MM.1S (cell line): ENCODE measurements around the gene AP2A2.
A peak's percentile ranks its signal among the peaks of the same experiment; 100 is the strongest.

Experiments
- DNase-seq: peaks from one replicate; pipeline ENCODE4 v3.0.0-alpha.2; 2015
- H2AFZ ChIP-seq: fragments of 300-600 bp; sonication (generic); 2 replicates; pipeline ENCODE4 v1.6.0; 2016; ENCODE audit warnings: antibody characterized with exemption, low read length
- H3F3A ChIP-seq: fragments of 300-600 bp; sonication (generic); 2 replicates; pipeline ENCODE4 v1.6.1; 2016; ENCODE audit warnings: mild to moderate bottlenecking, antibody characterized with exemption, low read length, moderate library complexity, mixed read lengths; ENCODE audit not compliant: insufficient read depth
- H3K27ac ChIP-seq: fragments of 300-600 bp; sonication (generic); 2 replicates; pipeline ENCODE4 v1.5.1; 2016; ENCODE audit warnings: mild to moderate bottlenecking, low read length
- H3K27me3 ChIP-seq: fragments of 300-600 bp; sonication (generic); replicated peaks from 2 replicates; pipeline ENCODE4 v1.6.0; 2016; ENCODE audit warnings: low read length; ENCODE audit not compliant: insufficient read depth
- H3K36me3 ChIP-seq: fragments of 300-600 bp; sonication (generic); replicated peaks from 2 replicates; pipeline ENCODE4 v1.6.1; 2016; ENCODE audit warnings: mild to moderate bottlenecking, low read length, mixed read lengths; ENCODE audit not compliant: insufficient read depth
- H3K4me1 ChIP-seq: fragments of 300-600 bp; sonication (generic); 2 replicates; pipeline ENCODE4 v1.6.1; 2016; ENCODE audit warnings: low read length, mixed read lengths
- H3K4me2 ChIP-seq: fragments of 300-600 bp; sonication (generic); 2 replicates; pipeline ENCODE4 v1.6.0; 2016; ENCODE audit warnings: low read depth, low read length
- H3K4me3 ChIP-seq: fragments of 300-600 bp; sonication (generic); 2 replicates; pipeline ENCODE4 v1.5.1; 2016; ENCODE audit warnings: low read length, mixed read lengths
- H3K79me2 ChIP-seq: fragments of 300-600 bp; sonication (generic); 2 replicates; pipeline ENCODE4 v1.6.1; 2016; ENCODE audit warnings: mixed run types, low read length, mixed read lengths
- H3K9ac ChIP-seq: fragments of 300-600 bp; sonication (generic); 2 replicates; pipeline ENCODE4 v1.6.1; 2016; ENCODE audit warnings: low read length, mixed read lengths
- H3K9me2 ChIP-seq: fragments of 300-600 bp; sonication (generic); replicated peaks from 2 replicates; pipeline ENCODE4 v1.6.1; 2016; ENCODE audit warnings: mild to moderate bottlenecking, low read length, mixed read lengths; ENCODE audit not compliant: insufficient read depth
- H3K9me3 ChIP-seq: fragments of 300-600 bp; sonication (generic); replicated peaks from 2 replicates; pipeline ENCODE4 v1.6.1; 2016; ENCODE audit warnings: mild to moderate bottlenecking, low read length, mixed read lengths; ENCODE audit not compliant: insufficient read depth
- H4K20me1 ChIP-seq: fragments of 300-600 bp; sonication (generic); 2 replicates; pipeline ENCODE4 v1.6.1; 2016; ENCODE audit warnings: mild to moderate bottlenecking, low read length, moderate library complexity, mixed read lengths; ENCODE audit not compliant: insufficient read depth
- EZH2 ChIP-seq: fragments of 300-600 bp; sonication (generic); optimal IDR thresholded peaks from 2 replicates; pipeline ENCODE3; 2017; ENCODE audit warnings: low read depth, mild to moderate bottlenecking, antibody characterized with exemption, low read length, mixed read lengths
- EZH2phosphoT487 ChIP-seq: fragments of 300-600 bp; sonication (generic); IDR thresholded peaks from 2 replicates; pipeline ENCODE4 v1.6.1; 2018; ENCODE audit warnings: antibody characterized with exemption, low read length
- TF ChIP-seq, protein P1 (sequence below): fragments of 300-600 bp; sonication (generic); IDR thresholded peaks from 2 replicates; pipeline ENCODE4 v1.5.1; 2016; ENCODE audit warnings: antibody characterized with exemption, low read length, mixed read lengths

The AP2A2 gene

DNA sequence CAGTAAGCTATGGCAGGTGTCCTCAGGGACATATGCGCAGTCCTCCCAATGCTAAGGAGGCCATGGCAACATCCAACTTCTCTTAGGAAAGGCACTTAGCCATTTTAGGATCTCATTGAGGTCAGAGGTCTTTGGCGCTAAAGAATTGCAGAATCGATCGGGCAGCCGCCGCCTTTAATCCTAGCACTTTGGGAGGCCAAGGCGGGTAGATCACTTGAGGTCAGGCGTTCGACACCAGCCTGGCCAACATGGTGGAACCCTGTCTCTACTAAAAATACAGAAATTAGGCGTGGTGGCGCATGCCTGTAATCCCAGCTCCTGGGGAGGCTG is 13.8 kb upstream of the AP2A2 start:
- H3K27ac ChIP-seq, result no peak overlapping the region
- no peaks in the 10 kb centered on the region for H3K36me3 ChIP-seq
- peaks cover 23% of the 10 kb centered on the region for H3K79me2 ChIP-seq
- no peak overlapping the region for H3K9ac ChIP-seq
- H3K9me3 ChIP-seq, result no peaks in the 10 kb centered on the region
- DNase-seq, result no peak
- TF ChIP-seq, protein P1, sequence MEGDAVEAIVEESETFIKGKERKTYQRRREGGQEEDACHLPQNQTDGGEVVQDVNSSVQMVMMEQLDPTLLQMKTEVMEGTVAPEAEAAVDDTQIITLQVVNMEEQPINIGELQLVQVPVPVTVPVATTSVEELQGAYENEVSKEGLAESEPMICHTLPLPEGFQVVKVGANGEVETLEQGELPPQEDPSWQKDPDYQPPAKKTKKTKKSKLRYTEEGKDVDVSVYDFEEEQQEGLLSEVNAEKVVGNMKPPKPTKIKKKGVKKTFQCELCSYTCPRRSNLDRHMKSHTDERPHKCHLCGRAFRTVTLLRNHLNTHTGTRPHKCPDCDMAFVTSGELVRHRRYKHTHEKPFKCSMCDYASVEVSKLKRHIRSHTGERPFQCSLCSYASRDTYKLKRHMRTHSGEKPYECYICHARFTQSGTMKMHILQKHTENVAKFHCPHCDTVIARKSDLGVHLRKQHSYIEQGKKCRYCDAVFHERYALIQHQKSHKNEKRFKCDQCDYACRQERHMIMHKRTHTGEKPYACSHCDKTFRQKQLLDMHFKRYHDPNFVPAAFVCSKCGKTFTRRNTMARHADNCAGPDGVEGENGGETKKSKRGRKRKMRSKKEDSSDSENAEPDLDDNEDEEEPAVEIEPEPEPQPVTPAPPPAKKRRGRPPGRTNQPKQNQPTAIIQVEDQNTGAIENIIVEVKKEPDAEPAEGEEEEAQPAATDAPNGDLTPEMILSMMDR, result no peak
- TF ChIP-seq EZH2 (no peak), EZH2phosphoT487 (no peak)
- peaks cover 31% of the 10 kb centered on the region for H3K4me1 ChIP-seq
- peak overlapping the region; percentile 94; the same call in 1 of the 2 replicates for H3K4me2 ChIP-seq
- H3K9me2 ChIP-seq, result no peaks in the 10 kb centered on the region
- peaks cover 25% of the 10 kb centered on the region for H3F3A ChIP-seq
- H4K20me1 ChIP-seq, result no peaks in the 10 kb centered on the region
- H2AFZ ChIP-seq, result peak overlapping the region; percentile 80
- H3K4me3 ChIP-seq, result 0 out of 2 replicates have a peak overlapping the region, but pooled peaks have one; percentile 80
- H3K27me3 ChIP-seq, result no peaks in the 10 kb centered on the region; the same call in 1 of the 2 replicates

- Histone ChIP-seq H3K27ac (no peak overlapping the region), H2AFZ (no peak overlapping the region), H4K20me1 (no peaks in the 10 kb centered on the region), H3K4me3 (no peak overlapping the region), H3K9me3 (no peaks in the 10 kb centered on the region), H3K4me2 (no peak overlapping the region), H3K9me2 (no peaks in the 10 kb centered on the region), H3K36me3 (no peaks in the 10 kb centered on the region), H3K4me1 (peaks cover 27% of the 10 kb centered on the region), H3F3A (peaks cover 25% of the 10 kb centered on the region), H3K9ac (no peak overlapping the region), H3K27me3 (no peaks in the 10 kb centered on the region; the same call in 1 of the 2 replicates), H3K79me2 (peaks cover 23% of the 10 kb centered on the region)
- TF ChIP-seq EZH2 (no peak), EZH2phosphoT487 (no peak)
- TF ChIP-seq, protein P1, result no peak
- no peak for DNase-seq
Observed at GRCh38 chr11:912266-912665, 13.4 kb upstream of the AP2A2 start.

- H3F3A ChIP-seq, result peaks cover 17% of the 10 kb centered on the region
- H3K4me3 ChIP-seq, result no peak overlapping the region
- peaks cover 23% of the 10 kb centered on the region for H3K79me2 ChIP-seq
- no peaks in the 10 kb centered on the region for H3K36me3 ChIP-seq
- no peak overlapping the region for H3K27ac ChIP-seq
- no peak for DNase-seq
- no peaks in the 10 kb centered on the region for H3K9me2 ChIP-seq
- TF ChIP-seq, protein P1, result no peak
- TF ChIP-seq EZH2phosphoT487 (no peak), EZH2 (no peak)
- H3K4me2 ChIP-seq, result no peak overlapping the region
- peaks cover 20% of the 10 kb centered on the region for H3K4me1 ChIP-seq
- no peak overlapping the region for H3K9ac ChIP-seq
- H3K27me3 ChIP-seq, result no peaks in the 10 kb centered on the region; the same call in 1 of the 2 replicates
- no peak overlapping the region for H2AFZ ChIP-seq
- H3K9me3 ChIP-seq, result no peaks in the 10 kb centered on the region
- H4K20me1 ChIP-seq, result no peaks in the 10 kb centered on the region
Observed at GRCh38 chr11:913043-913442, 12.6 kb upstream of the AP2A2 start.
